GM10847 (cell line): ENCODE data around the gene INF2.

Experiments used
- POLR2A ChIP-seq: IDR thresholded peaks from 2 replicates; pipeline ENCODE4 v1.6.1; 2011; ENCODE audit not compliant: insufficient read length; ENCODE audit errors: extremely low read depth

The INF2 gene

DNA sequence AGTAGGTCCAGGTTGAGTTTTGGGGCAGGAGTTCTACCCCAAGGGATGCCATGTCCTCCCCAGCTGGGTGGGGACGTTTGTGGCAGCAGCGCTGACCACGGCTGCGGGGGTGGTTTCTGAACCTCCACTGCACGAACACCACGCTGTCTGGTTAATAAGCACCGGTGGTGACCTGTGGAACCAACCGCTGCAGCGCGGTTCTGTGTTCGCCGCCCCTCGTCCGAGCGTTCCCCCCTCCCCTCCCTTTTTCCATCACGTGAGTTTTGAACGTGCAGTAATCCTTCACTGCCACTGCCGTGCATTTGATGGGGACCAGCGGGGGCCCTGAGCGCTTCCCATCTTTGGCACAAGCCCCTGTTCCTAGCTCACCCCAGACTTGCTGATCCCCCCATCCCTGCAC, 28.2 kb downstream of the INF2 start:
- TF ChIP-seq POLR2A: no peak

DNA sequence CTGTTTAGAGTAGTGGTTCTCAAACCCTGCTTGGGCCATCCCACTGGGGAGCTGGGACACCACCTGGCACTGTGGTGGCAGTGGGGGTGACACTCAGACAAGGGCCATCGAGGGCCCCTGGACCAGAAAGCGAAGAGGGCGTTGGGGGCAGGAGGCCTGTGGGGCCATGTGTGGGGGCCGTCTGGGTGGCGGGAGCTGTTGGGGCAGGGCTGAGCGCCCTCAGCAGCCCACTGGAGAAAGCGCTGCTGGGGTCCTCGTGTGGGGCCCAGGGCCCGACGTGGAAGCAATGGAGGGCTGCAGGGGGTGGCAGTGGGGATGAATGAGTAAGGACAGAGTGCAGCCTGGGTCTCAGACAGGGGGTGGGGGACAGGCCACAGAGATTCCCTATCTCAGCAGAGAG, 28.7 kb downstream of the INF2 start:
- TF ChIP-seq POLR2A: no peak

DNA sequence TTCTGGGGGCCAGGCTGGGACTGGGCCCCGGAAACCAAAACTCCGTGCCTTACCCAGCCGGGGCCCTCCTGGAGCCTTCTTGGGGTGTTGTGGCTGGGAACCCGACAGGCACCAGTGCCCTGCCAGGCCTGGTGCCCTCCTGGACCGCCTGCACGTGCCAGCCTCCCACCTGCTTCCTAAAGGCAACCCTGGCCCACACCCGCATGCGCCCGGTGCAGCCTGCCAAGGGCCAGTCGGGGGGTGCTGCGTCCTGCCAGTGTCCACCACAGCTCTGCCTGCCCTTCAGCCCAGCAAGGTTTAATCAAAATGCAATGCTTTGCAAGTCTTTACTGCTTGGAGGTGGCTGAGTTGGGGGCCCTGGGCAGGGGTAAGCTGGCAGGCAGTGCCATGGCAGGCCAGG, 29.5 kb downstream of the INF2 start:
- TF ChIP-seq POLR2A: no peak

- TF ChIP-seq POLR2A: no peak
Observed at GRCh38 chr14:104719343-104719742, 29.9 kb downstream of the INF2 start.

DNA sequence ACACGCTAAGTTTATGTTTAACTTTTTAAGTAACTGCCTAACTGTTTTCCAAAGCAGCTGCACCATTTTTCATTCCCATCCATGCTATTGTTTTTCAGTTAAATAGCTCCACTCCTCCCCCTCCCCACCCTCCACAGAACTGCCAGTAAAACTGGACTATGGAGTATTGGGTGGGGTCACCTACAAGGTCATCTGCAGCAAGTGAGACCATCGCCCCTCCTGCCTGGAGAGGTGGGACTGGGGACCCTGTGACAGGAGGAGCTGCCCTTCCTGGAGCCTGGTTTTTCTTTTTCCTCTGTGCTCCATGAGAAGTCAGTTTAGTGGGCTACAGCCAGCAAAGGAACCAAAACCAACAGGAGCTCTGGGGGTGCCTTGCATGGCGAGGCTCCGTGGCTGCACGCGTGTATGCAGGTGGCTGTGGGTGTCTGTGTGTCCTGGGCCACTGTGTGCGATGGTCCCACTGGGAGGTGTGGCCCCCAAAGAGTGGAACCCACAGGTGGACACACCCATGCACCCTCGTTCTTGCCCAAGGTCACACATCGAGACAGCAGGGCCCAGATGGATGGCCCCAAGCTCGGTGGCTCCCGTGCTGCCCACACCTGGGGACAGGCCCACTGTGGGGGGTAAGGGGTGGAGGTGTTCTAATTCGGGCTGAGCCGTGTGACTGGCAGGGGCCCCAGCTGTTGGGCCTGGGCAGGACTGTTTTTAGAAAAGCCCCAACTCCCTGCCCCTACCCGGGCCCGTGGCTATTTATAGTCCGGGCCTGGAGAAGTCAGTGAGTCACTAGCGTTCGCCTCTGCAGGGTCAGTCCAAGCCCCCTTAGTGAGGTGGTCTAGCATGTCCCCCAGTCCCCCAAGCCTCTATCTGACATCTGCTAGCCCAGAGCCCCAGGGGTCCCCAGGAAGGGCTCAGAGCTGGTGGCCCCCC, 32.4 kb downstream of the INF2 start:
- TF ChIP-seq POLR2A: no peak

DNA sequence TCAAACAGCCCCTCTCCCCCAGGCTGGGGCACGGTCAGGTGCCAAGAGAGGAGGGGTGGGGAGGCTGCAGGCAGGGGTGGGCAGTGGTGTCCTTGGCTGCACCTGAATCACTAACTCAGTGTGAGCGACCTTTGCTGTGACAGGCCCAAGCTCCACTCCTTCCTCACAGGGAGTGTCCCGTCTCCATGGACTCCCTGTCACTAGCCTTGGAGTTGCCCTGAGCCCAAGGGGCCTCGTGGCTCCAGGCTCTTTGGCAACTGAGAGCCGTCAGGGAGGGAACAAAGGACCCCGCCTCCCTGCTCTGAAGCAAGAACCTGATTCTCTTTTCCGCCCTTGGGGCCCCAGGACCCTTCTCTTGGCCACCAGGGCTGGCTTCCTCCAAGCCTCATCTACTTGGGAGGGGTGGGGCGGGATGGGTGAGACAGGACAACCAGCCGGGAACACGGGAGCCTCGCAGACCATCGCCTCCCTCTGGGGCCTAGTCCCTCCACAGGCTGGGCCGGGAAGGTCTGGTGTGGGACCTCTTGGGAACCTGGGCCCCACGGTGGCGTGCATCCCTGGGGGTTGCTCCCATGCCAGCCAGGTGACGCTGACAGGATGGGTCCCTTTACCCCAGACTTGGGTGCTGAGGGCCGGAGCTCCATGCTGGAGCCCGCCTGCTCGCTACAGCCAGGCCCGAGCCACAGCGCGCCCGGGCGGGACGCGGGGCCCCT, 33.7 kb downstream of the INF2 start:
- TF ChIP-seq POLR2A: no peak

- no peak for TF ChIP-seq POLR2A
Observed at GRCh38 chr14:104723651-104724406, 34.4 kb downstream of the INF2 start, which contains the start of gene ADSS1. Gene ADSS1, plus strand, starts transcription at chr14:104724229. Its CDS starts 42 bp downstream, at chr14:104724271.

GRCh38 chr14:104724407-104724980, 35.1 kb downstream of the INF2 start:
- no peak for TF ChIP-seq POLR2A

GRCh38 chr14:104724981-104725771, 35.8 kb downstream of the INF2 start:
- TF ChIP-seq POLR2A: no peak

- no peak for TF ChIP-seq POLR2A
Observed at GRCh38 chr14:104725772-104726548, 36.5 kb downstream of the INF2 start.

DNA sequence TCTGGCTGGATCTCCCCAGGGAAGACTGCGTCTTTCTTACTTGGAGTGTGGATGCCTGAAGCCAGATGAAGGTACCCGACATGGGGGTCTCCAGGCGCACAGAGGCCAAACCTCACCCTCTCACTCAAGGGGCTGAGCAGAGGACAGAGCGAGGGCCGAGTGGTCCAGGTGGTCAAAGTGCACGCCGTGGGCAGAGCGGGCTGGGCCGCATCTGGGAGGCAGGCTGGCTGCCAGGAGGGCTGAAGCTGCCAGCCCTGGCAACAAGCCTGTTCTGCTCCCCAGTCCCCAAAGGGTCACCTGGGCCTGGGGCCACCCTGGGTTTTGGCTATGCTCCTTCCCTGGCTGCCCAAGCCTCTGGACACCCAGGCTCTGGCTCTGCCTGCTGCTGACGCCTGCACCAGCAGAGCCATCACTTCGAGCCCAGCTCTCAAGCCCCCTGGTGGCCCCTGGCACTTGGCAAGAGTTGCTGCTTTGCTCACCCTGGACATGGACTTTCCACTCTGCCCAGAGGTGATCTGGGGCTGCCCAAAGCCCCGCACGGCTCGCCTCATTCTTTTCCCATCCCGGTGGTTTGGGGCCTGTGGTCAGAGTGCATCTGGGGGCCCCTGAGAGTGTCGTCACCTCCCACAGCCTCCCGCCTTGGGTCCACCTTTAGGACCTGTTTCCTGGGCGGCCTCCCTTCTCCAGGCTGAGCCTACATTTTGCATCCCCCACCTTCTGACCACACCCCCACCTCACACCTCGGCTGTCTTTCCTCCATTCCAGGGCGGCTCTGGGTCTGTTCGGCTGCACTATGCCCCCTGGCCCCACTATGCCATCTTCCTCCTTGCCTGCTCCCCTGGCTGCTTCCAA, 37.4 kb downstream of the INF2 start:
- TF ChIP-seq POLR2A: no peak

DNA sequence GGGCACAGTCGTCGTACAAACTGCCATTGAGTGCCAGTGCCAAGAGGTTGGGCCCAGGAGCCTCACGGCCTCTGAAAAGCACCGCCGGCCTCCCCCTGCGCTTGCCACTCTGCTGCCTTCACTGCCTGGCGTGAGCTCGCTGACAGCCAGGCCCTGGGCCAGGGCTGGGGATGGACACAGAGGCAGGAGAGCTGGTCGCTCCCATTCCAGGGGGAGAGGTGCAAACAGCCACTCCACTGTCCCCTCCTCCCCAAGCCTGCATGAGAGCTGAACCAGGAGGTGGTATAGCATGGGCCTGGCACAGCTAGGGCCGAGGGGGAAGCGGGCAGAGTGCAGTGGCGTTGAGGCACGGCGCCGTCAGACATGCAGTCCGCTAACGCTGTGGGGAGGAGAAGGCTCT, 39.2 kb downstream of the INF2 start:
- no peak for TF ChIP-seq POLR2A

DNA sequence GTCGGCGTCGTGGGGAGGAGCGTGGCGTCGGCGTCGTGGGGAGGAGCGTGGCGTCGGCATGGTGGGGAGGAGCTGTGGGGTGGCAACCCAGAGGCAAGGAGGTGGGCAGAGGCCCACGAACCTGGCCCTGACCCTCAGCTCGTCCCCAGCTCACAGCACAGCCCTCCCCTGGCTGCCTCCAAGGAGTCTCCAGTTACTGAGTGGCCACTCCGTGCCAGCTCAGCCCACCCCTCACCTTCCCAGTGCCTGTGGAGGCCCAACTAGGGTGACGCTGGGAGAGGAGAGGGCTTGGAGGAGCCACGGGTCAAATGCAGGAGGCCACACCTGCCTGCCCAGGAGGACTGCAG, 40.4 kb downstream of the INF2 start:
- no peak for TF ChIP-seq POLR2A
